Stimulated activated CD4-positive, alpha-beta T cell treated with anti-CD3 and anti-CD28 coated beads, Interleukin-12 subunit alpha, Interleukin-12 subunit beta, amount 100 ng/mL, for 4 hours (primary cell): ENCODE data around the gene FIGNL2.
"Not testable (repeated sequence)": the region's sequence is repeated elsewhere in the genome, so short reads cannot be mapped to it uniquely, and the experiment has no call there.

Experiments used
- DNase-seq: peaks from one replicate; pipeline ENCODE4 v3.0.0-alpha.2; 2020

Gene FIGNL2

GRCh38 chr12:51833448-51834227 is 14.9 kb downstream of the FIGNL2 start:
- DNase-seq, result no peak

DNA sequence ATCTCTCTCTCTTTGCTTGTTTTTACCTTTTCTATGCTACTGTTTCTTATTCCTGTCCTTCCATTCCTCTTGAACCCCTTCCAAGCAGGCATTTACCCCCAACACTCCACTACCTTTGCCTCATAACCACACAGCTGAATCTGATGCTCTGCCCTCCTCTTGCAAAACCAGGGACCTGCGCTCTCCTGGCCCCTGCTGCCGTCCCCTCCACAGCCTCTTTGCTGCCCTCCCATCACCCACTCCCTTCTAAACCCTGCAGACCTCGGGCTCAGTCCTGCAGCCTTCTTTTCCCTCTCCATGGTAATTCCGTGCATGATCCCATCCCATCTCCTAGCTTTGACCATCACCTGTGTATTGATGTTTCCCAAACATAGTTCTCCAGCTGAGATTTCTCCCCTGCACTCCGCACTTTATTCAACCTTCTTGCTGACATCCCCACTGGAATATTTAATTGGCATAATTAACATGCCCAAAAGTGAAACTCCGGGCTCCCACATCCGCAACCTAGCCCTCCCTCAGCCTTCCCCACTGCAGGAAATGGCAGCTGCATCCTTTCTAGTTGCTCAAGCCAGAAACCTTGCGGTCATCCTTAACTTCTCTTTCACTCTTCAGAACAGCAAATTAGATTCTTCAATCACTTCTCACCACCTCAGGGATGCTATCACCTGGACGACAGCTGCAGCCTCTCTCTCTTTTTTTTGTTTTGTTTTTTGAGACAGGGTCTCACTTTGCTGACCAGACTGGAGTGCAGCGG is 16.0 kb downstream of the FIGNL2 start:
- no peak for DNase-seq

DNA sequence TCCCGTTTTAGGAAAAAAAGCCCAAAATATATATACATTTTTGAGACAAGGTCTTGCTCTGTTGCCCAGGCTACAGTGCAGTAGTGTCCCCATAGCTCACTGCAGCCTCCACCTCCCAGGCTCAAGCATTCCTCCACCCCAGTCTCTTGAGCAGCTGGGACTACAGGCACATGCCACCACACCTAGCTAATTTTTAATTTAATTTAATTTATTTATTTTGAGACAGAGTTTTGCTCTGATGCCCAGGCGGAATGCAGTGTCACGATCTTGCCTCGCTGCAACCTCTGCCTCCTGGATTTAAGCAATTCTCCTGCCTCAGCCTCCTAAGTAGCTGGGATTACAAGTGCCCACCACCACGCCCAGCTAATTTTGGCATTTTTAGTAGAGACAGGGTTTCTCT is 16.7 kb downstream of the FIGNL2 start:
- not testable (repeated sequence) for DNase-seq

DNA sequence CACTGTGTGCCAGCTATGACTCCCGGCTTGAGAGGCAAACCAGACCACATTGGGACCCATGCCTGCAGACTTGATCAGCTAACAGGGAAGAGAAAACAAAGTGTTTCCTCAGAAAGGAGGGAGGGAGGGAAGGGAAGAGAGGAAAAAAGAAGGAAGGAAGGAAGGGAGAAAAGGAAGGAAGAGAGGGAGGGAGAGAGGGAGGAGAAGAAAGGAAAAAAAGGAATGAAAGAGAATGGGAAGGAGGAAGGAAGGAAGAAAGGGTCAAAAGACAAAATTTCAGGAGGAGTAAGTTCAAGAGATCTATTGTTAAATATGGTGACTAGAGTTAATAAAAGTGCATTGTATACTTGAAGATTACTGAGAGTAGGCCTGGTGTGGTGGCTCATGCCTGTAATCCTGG is 18.9 kb downstream of the FIGNL2 start:
- DNase-seq, result no peak

DNA sequence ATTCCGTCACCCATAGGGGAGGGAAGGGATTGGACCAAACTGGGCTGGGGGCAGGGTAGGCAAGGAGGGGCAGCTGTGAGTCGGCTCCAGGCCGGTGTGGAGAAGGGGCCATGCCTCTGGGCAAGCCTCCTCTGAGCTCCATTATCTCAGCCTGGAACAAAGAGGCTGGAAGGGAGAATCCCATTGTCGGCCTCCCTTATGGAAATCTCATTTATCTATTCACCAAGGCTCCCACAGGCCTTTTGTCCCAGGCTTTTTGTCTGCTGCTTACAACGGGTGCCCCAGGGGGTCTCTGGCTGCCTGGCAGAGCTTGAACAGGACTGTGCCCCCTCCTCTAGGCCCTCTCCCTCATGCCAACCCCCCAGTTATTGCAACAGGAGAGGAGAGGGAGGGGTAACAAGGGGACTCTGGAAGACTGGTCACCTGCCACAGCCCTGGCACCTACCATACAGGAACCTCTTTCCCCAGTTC is 19.5 kb downstream of the FIGNL2 start:
- DNase-seq, result no peak

GRCh38 chr12:51827925-51828818 is 20.3 kb downstream of the FIGNL2 start:
- peak; percentile 55 for DNase-seq

DNA sequence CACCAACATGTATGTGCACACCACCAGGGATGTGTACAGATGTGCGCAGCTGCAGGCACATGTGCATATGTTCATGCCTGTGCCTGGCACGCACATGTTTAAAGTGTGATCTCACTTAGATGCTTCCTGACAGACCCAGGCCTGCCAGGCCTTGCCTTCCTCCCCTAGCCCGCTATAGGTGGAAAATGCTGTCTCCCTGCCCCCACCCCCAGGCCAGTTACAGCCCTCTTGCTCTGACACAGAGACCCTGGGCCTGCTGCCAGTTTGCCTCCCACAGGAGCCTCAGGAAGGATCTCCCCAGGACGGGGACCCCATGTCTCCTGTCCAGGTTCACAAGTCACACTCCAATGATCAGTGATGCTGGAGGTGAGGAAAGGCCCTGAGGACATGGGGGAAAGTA is 21.6 kb downstream of the FIGNL2 start:
- DNase-seq, result no peak

DNA sequence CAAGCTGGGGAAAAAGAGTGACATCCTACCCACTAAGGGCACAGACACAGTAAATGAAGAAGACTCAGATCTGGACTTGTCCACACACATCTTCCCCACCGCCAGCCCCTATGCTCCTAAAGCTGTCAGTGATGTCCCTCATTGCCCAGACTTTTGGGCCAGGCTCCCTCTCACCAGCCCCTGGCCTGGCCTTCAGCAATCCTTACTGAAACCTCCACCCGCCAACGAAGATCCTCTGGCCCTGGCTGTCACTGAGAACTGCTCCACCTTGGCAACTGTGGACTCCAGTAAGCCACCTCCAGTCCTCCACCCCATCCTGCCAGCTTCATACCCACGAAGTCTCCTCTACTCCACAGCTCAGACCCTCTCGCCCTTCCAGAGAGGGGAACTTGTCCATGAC is 23.3 kb downstream of the FIGNL2 start:
- DNase-seq, result no peak

GRCh38 chr12:51823875-51824565 is 24.5 kb downstream of the FIGNL2 start:
- DNase-seq, result no peak

- DNase-seq, result no peak
Observed at GRCh38 chr12:51822956-51823355, 25.6 kb downstream of the FIGNL2 start.

- no peak for DNase-seq
Observed at GRCh38 chr12:51822261-51822616, 26.3 kb downstream of the FIGNL2 start.

GRCh38 chr12:51821440-51822260 is 26.9 kb downstream of the FIGNL2 start:
- DNase-seq, result peak; percentile 47

GRCh38 chr12:51820526-51821439 is 27.7 kb downstream of the FIGNL2 start:
- peak; percentile 83 for DNase-seq

DNA sequence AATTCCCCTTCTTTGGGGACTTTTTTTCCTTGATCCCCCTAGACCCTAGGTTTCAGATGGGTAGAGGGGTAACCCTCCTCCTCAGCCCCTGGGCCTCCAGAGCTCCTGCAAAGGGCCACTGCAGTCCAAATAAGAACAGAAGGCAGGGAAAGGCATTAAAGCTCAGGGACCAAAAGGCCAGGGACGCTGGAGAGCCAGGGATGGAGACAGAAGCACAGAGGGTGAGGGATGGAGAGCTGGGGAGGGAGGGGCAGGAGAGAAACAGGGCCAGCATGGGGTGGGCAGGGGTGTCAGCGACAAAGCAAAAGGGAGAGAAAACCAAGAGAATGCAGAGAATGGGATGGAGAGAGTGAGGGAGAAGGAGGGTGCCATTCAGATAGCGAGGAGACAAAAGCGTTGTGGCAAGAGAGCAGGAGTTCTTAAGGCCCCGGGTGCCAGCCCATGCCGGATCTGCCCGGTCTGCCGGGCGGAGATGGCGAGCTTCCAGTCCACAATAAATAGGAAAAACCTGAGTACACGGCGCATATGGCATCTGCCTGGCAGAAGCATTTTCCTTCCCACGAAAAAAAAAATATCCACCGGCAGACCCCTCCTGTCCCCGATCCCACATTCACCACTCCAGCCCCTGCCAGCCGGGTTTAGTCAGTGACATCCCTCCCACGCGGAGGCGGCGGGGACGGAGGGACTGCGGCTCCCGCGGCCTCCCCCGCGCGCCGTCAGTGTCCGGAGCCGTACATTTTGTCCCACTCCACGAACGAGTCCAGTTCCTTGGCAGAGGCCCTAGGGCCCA is 28.6 kb downstream of the FIGNL2 start:
- DNase-seq, result no peak

- no peak for DNase-seq
Observed at GRCh38 chr12:51818566-51819300, 29.8 kb downstream of the FIGNL2 start.

GRCh38 chr12:51818086-51818485 is 30.4 kb downstream of the FIGNL2 start:
- DNase-seq, result no peak

DNA sequence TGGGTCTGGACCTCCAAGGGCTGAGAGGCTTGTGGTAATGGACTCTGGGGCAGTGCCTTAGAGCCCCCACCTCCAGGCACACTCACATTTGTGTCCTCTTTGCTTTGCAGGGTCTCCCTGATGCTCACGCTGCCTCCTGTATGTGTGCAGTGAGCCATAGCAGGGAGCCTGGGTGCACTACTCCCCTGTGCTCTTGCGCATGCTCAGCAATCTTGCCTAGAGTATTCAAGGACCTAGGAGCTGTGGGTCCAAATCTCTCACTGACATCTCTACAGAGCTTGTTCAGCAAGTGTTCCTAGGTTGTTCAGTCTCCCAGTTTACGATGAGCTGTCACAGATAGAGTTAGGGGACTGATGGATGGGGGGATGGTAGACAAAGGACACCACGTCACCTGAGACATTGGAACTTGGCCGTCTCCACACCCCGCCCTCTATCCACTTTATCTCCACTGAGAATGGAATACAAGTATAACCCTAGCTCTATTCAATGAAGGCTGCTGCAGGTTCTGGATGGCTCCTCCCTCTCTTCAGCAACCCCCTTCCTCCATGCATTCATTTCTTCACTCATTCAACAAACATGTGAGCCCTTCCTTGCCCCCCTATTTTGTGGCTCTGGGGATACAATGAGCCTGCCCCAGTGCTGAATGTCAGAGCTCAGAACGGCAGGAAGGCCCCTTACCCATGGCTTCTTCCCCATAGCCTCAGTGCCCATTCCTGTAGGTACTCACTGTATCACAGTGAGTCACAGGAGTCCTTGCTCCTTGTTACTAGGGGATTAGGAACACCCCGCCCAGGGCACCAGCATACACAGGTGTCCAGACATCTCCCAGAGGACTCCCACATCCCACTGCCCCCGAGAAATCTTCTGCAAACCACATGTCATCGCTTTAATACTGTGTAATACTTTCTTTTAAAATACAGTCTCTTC is 31.2 kb downstream of the FIGNL2 start:
- no peak for DNase-seq

DNA sequence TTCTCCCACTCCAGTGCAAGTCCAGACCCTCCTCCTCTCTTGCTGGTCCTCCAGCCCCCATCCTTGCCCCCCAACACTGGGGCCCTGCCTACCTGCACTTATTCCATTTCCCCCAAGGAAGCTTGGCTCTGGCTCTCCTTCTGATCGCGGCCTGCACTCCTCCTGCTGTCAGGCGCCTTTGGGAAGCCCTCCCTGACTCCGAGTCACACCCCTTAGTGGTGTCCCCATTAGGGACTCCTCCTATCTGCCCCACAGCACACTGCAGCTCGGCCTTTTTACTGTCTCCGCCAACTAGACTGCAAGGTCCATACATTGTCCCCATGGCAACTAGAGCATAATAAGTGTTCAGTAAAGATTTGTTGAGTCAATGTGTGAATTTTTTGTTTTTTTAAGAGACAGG is 32.9 kb downstream of the FIGNL2 start:
- no peak for DNase-seq
